OCI-LY3 (cell line): Measurements from ENCODE around the gene EVPL.

Source experiments
- CTCF ChIP-seq: fragments of 200-600, 300-600 bp; sonication (generic); IDR thresholded peaks from 2 replicates; pipeline ENCODE4 v1.5.1; 2014; ENCODE audit warnings: antibody characterized with exemption, low read length, low read depth
- EZH2phosphoT487 ChIP-seq: fragments of 200-600 bp; shearing (Covaris generic); IDR thresholded peaks from 2 replicates; pipeline ENCODE4 v1.6.1; 2018; ENCODE audit warnings: antibody characterized with exemption, mixed run types, low read depth

GRCh38 chr17:75959051-75959838 lies 67.9 kb downstream of the EVPL start:
- TF ChIP-seq CTCF (no peak), EZH2phosphoT487 (no peak)
